GM18502 (cell line): Measurements from ENCODE around the gene FRMD3.

ENCODE experiments used
- ATAC-seq: cut with Tn5 transposase; IDR thresholded peaks from one replicate; pipeline ENCODE4 v1.9.1; 2021; ENCODE audit warnings: mild to moderate bottlenecking; ENCODE audit not compliant: unreplicated experiment, poor library complexity

Gene FRMD3

DNA sequence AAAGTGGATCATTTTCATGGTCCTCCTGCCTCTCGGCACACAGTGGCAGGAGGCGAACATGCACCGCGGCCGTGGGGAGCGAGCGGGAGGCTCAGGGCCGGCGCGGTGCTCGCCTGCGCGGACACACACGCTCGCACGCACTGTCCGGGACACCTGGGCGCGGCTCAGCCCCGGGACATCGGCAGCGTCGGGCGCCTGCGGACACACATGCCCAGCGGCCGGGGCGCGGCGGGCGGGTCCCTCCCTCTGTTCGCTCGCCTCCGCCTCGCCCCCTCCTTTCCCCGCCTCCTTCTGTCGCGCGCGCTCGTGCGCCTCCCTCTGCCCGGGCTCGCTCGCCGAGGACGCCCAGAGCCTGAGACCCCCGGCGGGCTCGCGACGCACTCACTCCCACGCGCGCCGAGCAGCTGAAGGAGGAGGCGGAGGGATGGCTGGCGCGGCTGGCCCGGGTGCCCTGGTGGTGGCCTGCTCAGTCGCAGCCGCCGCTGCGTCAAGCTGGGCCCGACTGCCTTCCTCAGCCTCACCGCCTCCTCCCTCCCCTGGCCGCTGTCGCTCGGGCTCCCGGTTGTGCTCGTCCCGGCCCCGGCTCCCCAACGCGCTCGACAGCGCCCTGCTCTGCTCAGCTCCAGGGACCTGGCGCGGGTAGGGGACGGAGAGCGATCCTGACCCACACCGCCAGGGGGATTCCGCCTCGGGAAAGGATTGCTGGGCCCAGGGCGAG is at the start of gene FRMD3:
FRMD3 (minus strand) TSS at position 230 of the 718 bp plus-strand sequence; CDS start at position 60, 170 bp downstream.
- ATAC-seq, result peak; percentile 47

GRCh38 chr9:83584995-83585394 is 46.8 kb upstream of the FRMD3 start:
- ATAC-seq, result no peak

GRCh38 chr9:83583151-83584014 is 45.2 kb upstream of the FRMD3 start:
- ATAC-seq, result peak; percentile 91

GRCh38 chr9:83582029-83582428 is 43.8 kb upstream of the FRMD3 start:
- ATAC-seq, result no peak

GRCh38 chr9:83574482-83574881 is 36.3 kb upstream of the FRMD3 start:
- no peak for ATAC-seq

GRCh38 chr9:83572524-83572923 is 34.3 kb upstream of the FRMD3 start:
- no peak for ATAC-seq

DNA sequence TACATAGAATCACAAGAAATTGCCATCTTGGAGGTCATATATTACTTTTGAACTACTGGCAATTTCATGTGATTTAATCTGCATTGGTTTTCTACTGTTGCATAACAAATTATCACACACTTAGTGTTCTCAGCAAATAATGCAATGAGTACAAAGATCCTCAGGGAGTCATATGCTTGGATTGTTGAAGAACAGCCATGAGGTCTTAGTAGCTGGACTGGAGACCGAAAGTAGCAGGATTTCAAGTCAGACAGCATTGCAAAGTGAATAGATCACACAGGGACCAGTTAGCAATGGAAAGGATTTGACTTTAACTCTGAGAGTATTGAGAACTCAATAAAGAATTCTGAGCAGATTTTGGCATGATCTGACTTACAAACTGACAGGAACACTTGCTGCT is 32.2 kb upstream of the FRMD3 start:
- ATAC-seq, result no peak

GRCh38 chr9:83569326-83569725 is 31.1 kb upstream of the FRMD3 start:
- ATAC-seq, result no peak

DNA sequence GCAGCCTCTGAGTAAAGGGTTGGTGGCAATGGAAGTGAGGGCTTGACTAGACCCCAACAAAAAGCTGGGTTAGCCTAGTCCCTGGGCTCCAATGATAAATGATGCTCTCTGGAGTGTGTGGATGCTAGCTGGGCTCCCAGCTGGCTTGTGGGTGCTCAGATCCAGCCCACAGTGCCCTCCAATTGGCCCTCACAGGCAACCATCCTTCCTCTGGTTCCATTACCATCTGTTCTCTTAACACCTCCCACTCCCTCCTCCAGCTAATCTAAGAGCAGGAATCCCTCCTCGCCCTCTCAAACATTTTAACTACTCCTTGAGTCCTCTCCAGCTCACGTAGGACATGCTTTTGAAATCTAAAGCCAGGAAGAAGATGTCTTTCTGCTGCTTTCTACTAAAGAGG is 25.2 kb upstream of the FRMD3 start:
- ATAC-seq, result no peak

- ATAC-seq, result no peak
Measured at GRCh38 chr9:83560169-83560826, 22.1 kb upstream of the FRMD3 start.

- ATAC-seq, result no peak
Measured at GRCh38 chr9:83557771-83558170, 19.6 kb upstream of the FRMD3 start.

- no peak for ATAC-seq
Measured at GRCh38 chr9:83557317-83557716, 19.1 kb upstream of the FRMD3 start.

DNA sequence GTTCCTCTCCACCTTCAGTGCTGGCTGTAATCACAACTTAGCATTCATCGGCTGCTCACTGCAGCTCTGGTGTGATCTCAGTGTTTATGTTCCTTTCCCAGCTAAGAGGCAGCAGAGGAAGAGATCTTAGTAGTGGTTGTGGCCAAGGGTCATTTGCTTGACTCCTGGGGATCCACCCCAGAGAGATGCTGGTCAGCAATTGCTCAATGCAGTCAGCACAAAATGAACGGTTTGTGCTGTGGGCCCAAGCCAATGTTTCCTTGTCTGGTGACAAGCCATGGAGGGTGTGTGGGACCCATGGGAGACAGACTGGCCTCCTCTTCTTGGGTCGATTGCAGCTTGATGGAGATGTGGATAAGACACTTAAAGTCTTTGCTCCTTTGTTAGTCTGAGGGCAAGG is 16.1 kb upstream of the FRMD3 start:
- ATAC-seq, result no peak

DNA sequence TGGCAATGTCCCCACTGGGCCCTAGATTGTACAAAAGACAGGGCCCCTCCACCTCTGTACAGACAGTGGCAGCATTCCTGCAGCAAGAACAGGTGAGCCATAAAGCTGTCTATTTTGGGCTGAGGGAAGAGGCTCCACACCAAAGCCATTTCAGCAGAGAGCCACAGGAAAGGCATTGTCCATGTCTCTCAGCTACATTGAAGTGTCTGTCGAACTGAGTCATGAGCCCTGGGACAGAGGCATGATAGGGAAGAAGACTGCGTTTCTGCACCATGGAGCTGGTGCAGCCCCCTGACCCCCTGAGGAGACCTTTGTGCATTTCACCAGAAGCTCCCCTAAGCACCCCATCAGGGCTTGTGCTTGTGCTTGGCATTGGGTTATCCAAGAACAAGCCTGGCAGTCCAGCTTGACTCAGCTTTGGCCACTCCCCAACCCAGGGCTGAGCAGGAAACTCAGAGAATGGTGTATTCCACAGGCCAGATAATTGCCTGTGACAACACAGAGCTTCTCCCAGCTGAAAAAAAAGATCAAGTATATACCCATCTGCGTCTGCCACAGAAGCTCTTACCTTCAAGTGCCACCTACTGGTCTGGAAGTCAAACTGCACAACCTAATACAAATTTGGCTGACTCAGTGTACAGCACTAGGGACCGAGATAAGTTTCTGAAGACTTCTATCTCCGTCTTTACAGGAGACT is 5.9 kb upstream of the FRMD3 start:
- ATAC-seq, result peak; percentile 93

DNA sequence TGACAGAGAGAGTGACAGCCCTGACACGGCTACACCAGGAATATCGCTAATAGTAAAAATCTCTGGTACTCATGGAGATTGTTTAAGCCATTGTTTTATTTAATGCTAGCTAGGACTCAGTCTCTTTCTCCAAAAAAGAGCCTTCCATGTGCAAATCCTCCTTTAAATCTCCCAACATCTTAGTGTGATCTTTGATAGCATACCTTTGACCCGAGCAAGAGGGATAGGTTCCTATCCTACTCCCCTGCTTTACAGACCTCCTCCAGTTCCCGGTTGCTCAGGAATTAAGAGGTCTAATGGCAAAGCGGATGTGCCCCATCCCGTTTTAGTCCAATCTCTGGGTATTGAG is 663 bp upstream of the FRMD3 start:
- ATAC-seq, result no peak

DNA sequence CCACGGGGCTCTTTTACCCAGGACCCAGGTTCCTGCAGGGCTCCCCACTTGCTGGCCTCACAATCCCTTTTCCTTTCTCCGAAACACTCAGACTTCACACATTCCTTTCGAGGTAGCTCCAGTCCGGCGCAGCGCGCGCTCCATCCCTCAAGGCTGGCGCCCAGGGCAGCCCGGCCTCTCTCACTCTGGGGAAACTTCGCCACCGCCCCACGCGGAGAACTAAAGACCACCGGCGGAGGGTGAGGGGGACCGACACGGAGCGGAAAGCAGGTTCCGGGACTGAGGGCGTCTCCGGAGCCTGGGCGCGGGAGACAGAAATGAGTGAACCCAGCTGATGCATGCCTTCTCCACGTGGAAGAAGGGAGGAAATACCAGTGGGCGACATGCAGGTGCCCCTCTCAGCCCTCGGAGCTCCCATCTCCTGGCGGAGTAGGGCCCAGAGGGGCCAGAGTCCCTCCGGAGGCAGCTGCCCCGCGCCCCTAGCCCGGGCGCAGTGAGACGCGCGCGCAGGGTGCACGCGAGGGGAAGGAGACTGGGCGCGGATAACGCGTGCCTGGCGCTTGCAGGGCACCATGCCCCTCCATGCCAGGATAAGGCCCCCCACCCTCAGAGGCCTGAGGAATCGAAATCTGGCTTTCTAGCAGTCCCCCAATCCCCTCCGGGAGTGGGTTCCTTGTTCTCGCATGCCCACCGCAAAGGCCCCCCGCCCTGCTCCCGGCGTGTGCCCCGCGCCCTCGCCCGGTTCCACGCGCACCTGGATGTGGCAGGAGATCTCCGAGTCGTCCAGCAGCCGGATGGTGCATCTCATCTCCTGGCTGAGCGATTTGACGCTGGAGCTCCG is 650 bp downstream of the FRMD3 start:
- no peak for ATAC-seq

- no peak for ATAC-seq
Measured at GRCh38 chr9:83536332-83536731, 1.9 kb downstream of the FRMD3 start.

DNA sequence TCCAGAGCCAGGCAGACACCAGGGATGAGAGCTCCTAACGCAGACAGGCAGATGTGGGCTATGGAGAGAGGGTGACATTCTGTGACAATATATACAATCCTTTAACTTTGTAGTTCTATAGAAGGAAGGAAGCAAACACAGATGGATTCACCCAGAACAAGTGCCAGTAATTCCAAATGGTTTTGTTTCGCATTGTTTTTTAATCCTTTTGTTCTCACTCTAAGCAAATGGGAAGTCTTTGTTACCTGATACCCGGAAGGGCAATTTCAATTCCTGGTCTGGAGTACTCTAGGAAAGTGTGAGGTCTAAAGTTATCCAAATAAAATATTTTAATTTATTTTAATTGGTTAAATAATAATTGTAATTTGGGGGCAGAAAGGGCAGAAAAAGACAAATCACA is 2.5 kb downstream of the FRMD3 start:
- ATAC-seq, result no peak

DNA sequence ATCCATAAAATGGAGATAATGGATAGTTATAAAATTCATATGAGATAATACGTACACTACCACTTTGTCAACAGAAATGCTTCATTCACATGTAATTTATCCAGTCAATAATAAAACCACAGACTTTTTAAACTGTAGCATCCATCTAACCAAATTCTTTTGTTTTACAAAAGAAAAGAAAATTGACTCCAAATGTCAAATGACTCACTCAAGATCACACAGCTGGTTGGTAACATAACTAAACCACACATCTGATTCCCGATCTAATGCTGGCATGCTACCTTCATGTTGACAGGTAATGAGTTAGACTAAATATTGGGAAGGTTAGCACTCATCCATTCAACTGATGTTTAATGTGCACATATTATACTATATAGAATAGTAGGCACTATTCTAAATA is 4.9 kb downstream of the FRMD3 start:
- ATAC-seq, result no peak

DNA sequence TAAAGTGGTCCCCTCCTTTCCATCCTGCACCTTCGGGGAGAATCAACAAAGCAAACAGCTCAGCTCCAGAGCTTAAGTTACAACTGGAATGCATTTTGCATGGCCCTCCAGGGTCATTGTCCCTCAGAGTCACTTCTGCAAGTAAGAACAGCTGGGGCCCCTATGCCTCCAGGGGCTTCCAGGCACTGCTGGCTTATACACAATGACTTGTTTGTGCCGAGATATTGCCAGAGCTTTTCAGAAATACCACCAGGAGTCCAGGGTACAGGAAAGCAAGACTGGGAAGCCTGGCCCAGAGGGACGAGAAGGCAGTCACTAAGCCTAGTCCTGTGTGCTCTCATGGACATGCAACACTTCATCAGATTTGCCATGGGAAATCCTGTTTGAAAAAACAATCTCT is 11.3 kb downstream of the FRMD3 start:
- no peak for ATAC-seq
